ENCODE data around the gene IFITM5. TPM values are rescaled to one million over a fixed set of nuclear protein-coding genes. Genes with fewer than 3 reads are reported as not detected.

IFITM5 gene
- total RNA-seq, 1 experiment from 2014 or later = not detected

- H3K27me3 ChIP-seq (ENCODE audit: control insufficient read depth, insufficient read depth, low read length) = no peaks in the 10 kb centered on the region
- DNase-seq (ENCODE audit: low read depth, low spot score) (no peak), ATAC-seq (no peak)
- ChIA-PET POLR2A (no interaction called here), CTCF (no interaction called here)
- in situ Hi-C loops (cut with HindIII; ENCODE audit: low pct_unique_long_range_greater_than_20kb, low sequenced_read_pairs) = no loop called here
- H3K4me3 ChIP-seq (ENCODE audit: low read depth in 2 of 2, low read length in 2 of 2) = no peak overlapping the region
- no TSS peak for BruUV-seq (replicated peaks)
- TF ChIP-seq, protein P1, sequence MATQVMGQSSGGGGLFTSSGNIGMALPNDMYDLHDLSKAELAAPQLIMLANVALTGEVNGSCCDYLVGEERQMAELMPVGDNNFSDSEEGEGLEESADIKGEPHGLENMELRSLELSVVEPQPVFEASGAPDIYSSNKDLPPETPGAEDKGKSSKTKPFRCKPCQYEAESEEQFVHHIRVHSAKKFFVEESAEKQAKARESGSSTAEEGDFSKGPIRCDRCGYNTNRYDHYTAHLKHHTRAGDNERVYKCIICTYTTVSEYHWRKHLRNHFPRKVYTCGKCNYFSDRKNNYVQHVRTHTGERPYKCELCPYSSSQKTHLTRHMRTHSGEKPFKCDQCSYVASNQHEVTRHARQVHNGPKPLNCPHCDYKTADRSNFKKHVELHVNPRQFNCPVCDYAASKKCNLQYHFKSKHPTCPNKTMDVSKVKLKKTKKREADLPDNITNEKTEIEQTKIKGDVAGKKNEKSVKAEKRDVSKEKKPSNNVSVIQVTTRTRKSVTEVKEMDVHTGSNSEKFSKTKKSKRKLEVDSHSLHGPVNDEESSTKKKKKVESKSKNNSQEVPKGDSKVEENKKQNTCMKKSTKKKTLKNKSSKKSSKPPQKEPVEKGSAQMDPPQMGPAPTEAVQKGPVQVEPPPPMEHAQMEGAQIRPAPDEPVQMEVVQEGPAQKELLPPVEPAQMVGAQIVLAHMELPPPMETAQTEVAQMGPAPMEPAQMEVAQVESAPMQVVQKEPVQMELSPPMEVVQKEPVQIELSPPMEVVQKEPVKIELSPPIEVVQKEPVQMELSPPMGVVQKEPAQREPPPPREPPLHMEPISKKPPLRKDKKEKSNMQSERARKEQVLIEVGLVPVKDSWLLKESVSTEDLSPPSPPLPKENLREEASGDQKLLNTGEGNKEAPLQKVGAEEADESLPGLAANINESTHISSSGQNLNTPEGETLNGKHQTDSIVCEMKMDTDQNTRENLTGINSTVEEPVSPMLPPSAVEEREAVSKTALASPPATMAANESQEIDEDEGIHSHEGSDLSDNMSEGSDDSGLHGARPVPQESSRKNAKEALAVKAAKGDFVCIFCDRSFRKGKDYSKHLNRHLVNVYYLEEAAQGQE (IDR thresholded peaks at IDR 0.05; ENCODE audit: insufficient read depth in 1 of 2, low read depth in 2 of 2, low read length in 1 of 2) = no peak
- TF ChIP-seq SIN3A (IDR thresholded peaks at IDR 0.05; ENCODE audit: borderline replicate concordance, insufficient read depth, low read depth, low read length) (no peak), POLR2AphosphoS5 (IDR thresholded peaks at IDR 0.05; ENCODE audit: low read depth, low read length) (no peak), TCF7L2 (IDR thresholded peaks at IDR 0.05; ENCODE audit: low read depth, low read length) (no peak)
- TF ChIP-seq, protein P2, sequence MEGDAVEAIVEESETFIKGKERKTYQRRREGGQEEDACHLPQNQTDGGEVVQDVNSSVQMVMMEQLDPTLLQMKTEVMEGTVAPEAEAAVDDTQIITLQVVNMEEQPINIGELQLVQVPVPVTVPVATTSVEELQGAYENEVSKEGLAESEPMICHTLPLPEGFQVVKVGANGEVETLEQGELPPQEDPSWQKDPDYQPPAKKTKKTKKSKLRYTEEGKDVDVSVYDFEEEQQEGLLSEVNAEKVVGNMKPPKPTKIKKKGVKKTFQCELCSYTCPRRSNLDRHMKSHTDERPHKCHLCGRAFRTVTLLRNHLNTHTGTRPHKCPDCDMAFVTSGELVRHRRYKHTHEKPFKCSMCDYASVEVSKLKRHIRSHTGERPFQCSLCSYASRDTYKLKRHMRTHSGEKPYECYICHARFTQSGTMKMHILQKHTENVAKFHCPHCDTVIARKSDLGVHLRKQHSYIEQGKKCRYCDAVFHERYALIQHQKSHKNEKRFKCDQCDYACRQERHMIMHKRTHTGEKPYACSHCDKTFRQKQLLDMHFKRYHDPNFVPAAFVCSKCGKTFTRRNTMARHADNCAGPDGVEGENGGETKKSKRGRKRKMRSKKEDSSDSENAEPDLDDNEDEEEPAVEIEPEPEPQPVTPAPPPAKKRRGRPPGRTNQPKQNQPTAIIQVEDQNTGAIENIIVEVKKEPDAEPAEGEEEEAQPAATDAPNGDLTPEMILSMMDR (IDR thresholded peaks at IDR 0.05) = no peak
- peaks cover 6% of the 10 kb centered on the region; the same call in 1 of the 2 replicates for H3K4me1 ChIP-seq (ENCODE audit: control insufficient read depth, insufficient read depth, low read length)
- intact Hi-C loops (cut with micrococcal nuclease; ENCODE audit: unreplicated experiment) = no loop called here
- H3K9me3 ChIP-seq (ENCODE audit: control insufficient read depth, insufficient read depth, low read depth, low read length) = no peaks in the 10 kb centered on the region
- H3K36me3 ChIP-seq (ENCODE audit: control insufficient read depth, insufficient read depth, low read length) = no peaks in the 10 kb centered on the region
- no peak overlapping the region for H3K27ac ChIP-seq (ENCODE audit: low read length)
Measured at GRCh38 chr11:332651-333480, 33.5 kb upstream of the IFITM5 start.

DNA sequence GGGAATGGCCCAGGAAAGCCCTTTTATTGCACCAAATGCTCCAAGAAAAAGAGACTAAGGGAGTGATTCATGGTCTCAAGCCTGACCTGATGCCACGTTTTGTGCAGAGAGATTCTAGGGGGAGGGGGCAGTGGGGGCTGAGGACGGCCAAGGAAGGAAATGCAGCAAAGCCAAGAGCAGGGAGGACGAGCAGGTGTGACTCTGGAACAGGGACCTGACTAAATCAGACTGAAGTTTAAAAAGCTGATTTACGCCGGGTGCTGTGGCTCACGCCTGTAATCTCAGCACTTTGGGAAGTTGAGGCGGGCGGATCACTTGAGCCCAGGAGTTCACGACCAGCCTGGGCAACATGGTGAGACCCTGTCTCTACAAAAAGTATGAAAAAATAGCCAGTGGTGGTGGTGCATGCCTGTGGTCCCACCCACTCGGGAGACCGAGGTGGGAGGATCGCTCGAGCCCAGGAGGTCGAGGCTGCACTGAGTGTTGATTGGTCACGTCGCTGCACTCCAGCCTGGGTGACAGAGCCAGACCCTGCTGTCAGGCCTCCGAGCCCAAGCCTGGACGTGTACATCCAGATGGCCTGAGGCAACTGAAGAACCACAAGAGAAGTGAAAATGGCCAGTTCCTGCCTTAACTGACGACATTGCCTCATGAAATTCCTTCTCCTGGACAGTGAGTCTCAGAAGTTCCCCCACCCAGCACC, 32.2 kb upstream of the IFITM5 start:
- ChIA-PET POLR2A (no interaction called here), CTCF (no interaction called here)
- BruUV-seq (replicated peaks) = no TSS peak

More for the DNA sequence above, 32.2 kb upstream of the IFITM5 start:
- Histone ChIP-seq H3K4me1 (ENCODE audit: control insufficient read depth, insufficient read depth, low read length) (peaks cover 18% of the 10 kb centered on the region), H3K27ac (ENCODE audit: low read length) (no peak overlapping the region), H3K36me3 (ENCODE audit: control insufficient read depth, insufficient read depth, low read length) (no peaks in the 10 kb centered on the region), H3K4me3 (ENCODE audit: low read depth in 2 of 2, low read length in 2 of 2) (no peak overlapping the region), H3K9me3 (ENCODE audit: control insufficient read depth, insufficient read depth, low read depth, low read length) (no peaks in the 10 kb centered on the region), H3K27me3 (ENCODE audit: control insufficient read depth, insufficient read depth, low read length) (no peaks in the 10 kb centered on the region)
- TF ChIP-seq TCF7L2 (IDR thresholded peaks at IDR 0.05; ENCODE audit: low read depth, low read length) (no peak), SIN3A (IDR thresholded peaks at IDR 0.05; ENCODE audit: borderline replicate concordance, insufficient read depth, low read depth, low read length) (no peak), POLR2AphosphoS5 (IDR thresholded peaks at IDR 0.05; ENCODE audit: low read depth, low read length) (no peak)
- TF ChIP-seq, protein P1 (IDR thresholded peaks at IDR 0.05; ENCODE audit: insufficient read depth in 1 of 2, low read depth in 2 of 2, low read length in 1 of 2) = no peak
- TF ChIP-seq, protein P2 (IDR thresholded peaks at IDR 0.05) = no peak
- intact Hi-C loops (cut with micrococcal nuclease; ENCODE audit: unreplicated experiment) (no loop called here), in situ Hi-C loops (cut with HindIII; ENCODE audit: low pct_unique_long_range_greater_than_20kb, low sequenced_read_pairs) (no loop called here)
- ATAC-seq (no peak), DNase-seq (ENCODE audit: low read depth, low spot score) (no peak)
